ENCODE results near the gene OXCT1.

Gene OXCT1

DNA sequence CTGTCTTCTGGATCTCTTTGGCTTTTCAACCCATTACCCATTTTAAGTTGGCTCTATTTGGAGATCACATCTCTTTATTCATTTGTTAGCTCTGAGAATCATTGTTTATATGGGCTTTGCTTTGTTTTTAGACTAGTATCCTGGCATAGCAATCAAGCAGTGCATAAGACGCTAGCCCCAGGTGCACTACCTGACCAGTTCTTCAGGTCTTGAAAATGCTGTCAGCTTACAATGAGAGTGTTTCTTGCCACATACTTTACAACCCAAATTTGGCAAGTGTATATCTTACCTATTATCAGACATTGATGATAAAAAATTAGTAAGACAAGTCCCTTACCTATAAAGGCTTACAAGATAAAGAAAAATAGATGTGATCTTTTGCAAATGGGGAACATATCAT is 12.2 kb downstream of the OXCT1 start:
- TF ChIP-seq, protein P1, sequence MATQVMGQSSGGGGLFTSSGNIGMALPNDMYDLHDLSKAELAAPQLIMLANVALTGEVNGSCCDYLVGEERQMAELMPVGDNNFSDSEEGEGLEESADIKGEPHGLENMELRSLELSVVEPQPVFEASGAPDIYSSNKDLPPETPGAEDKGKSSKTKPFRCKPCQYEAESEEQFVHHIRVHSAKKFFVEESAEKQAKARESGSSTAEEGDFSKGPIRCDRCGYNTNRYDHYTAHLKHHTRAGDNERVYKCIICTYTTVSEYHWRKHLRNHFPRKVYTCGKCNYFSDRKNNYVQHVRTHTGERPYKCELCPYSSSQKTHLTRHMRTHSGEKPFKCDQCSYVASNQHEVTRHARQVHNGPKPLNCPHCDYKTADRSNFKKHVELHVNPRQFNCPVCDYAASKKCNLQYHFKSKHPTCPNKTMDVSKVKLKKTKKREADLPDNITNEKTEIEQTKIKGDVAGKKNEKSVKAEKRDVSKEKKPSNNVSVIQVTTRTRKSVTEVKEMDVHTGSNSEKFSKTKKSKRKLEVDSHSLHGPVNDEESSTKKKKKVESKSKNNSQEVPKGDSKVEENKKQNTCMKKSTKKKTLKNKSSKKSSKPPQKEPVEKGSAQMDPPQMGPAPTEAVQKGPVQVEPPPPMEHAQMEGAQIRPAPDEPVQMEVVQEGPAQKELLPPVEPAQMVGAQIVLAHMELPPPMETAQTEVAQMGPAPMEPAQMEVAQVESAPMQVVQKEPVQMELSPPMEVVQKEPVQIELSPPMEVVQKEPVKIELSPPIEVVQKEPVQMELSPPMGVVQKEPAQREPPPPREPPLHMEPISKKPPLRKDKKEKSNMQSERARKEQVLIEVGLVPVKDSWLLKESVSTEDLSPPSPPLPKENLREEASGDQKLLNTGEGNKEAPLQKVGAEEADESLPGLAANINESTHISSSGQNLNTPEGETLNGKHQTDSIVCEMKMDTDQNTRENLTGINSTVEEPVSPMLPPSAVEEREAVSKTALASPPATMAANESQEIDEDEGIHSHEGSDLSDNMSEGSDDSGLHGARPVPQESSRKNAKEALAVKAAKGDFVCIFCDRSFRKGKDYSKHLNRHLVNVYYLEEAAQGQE (IDR thresholded peaks at IDR 0.05; ENCODE audit: insufficient read depth in 1 of 2, low read depth in 2 of 2, low read length in 2 of 2), result no peak
- TF ChIP-seq SIN3A (IDR thresholded peaks at IDR 0.05; ENCODE audit: borderline replicate concordance, insufficient read depth, low read length), result no peak
- TF ChIP-seq TAF1 (IDR thresholded peaks at IDR 0.05; ENCODE audit: borderline replicate concordance, insufficient read depth, low read length), result no peak
- TF ChIP-seq FOXP2 (optimal IDR thresholded peaks at IDR 0.05; ENCODE audit: borderline replicate concordance, extremely low read depth, extremely low read length, insufficient read depth), result no peak
- TF ChIP-seq POLR2AphosphoS5 (IDR thresholded peaks at IDR 0.05; ENCODE audit: low read depth, low read length), result no peak

DNA sequence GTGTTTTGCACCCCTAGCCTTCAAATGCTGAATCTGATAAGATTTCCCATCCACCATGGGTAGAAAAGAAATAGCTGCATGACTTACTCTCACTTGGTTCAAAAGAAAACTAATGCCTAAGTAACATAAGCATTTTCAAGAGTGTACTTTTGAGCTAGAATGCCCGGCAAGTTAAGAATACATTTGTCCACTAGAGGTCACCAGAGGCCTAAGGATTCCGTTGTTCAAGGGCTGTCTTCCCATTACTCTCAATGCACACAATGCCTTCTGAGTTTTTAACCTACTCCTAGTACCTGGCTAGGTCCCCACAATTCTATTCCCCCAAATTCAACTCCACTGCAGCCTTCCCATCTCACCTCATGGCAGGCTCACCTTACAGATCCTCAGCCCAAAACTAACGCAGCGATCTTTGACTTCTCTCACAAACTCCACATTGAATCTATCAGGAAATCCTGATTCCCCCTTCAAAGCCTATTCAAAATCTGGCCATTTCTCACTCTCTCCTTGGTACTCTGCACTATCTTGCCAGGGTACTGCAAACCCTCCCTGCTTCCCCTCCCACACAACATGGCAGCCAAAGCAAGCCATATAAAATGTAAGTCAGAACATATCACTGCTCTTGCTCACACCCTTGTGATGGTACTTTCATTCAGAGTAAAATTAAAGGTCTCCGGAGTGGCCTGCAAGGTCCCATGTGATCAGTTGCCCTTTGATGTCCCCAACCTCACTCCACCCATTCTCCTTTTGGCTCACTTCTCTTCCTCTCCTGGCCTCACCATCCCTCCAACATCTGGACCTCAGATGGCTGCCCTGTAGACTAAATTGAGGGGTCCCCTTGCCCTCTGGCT is 13.4 kb downstream of the OXCT1 start:
- TF ChIP-seq POLR2AphosphoS5 (IDR thresholded peaks at IDR 0.05; ENCODE audit: low read depth, low read length), result no peak
- TF ChIP-seq TAF1 (IDR thresholded peaks at IDR 0.05; ENCODE audit: borderline replicate concordance, insufficient read depth, low read length), result no peak
- no peak for TF ChIP-seq SIN3A (IDR thresholded peaks at IDR 0.05; ENCODE audit: borderline replicate concordance, insufficient read depth, low read length)
- TF ChIP-seq, protein P1 (IDR thresholded peaks at IDR 0.05; ENCODE audit: insufficient read depth in 1 of 2, low read depth in 2 of 2, low read length in 2 of 2), result no peak
- no peak for TF ChIP-seq FOXP2 (optimal IDR thresholded peaks at IDR 0.05; ENCODE audit: borderline replicate concordance, extremely low read depth, extremely low read length, insufficient read depth)

DNA sequence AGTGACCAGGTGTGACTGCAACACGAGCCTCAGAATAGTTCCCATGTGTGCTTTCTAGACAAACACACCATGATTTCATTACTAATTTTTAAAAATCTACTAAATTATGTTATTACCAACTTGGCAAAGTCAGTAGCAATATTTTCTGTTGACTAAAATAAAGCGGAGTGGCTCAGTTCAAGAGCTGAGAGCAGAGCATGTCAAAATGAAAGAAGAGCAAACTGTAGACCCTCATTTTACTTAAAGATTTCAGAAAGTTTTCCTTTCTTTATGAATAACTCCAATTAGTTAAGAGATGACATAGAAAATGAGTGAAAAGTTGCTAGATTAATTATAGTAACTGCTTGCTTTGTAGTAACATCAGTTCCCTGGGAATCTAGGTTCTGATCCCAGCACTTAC is 17.9 kb downstream of the OXCT1 start:
- TF ChIP-seq TAF1 (IDR thresholded peaks at IDR 0.05; ENCODE audit: borderline replicate concordance, insufficient read depth, low read length), result no peak
- TF ChIP-seq FOXP2 (optimal IDR thresholded peaks at IDR 0.05; ENCODE audit: borderline replicate concordance, extremely low read depth, extremely low read length, insufficient read depth), result no peak
- TF ChIP-seq POLR2AphosphoS5 (IDR thresholded peaks at IDR 0.05; ENCODE audit: low read depth, low read length), result no peak
- TF ChIP-seq, protein P1 (IDR thresholded peaks at IDR 0.05; ENCODE audit: insufficient read depth in 1 of 2, low read depth in 2 of 2, low read length in 2 of 2), result no peak
- no peak for TF ChIP-seq SIN3A (IDR thresholded peaks at IDR 0.05; ENCODE audit: borderline replicate concordance, insufficient read depth, low read length)

DNA sequence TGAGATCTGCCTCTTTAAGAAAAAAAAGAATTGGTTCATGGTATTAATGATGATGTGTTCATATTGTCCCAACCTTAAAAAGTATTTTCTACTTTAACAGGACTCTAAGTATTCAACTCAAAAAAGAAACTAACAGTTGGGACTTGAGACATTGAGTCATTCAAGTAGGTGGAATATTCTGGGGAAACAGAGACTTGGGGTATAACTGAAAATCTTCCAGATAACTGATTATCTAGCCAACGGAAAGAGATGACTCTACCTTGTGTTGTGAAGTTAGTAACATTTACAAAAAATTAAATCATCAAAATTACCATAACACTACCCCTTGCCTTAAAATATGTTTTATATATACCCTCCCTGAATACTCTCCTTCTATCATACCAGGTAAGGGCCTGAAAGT is 19.1 kb downstream of the OXCT1 start:
- TF ChIP-seq, protein P1 (IDR thresholded peaks at IDR 0.05; ENCODE audit: insufficient read depth in 1 of 2, low read depth in 2 of 2, low read length in 2 of 2), result no peak
- TF ChIP-seq FOXP2 (optimal IDR thresholded peaks at IDR 0.05; ENCODE audit: borderline replicate concordance, extremely low read depth, extremely low read length, insufficient read depth), result no peak
- TF ChIP-seq POLR2AphosphoS5 (IDR thresholded peaks at IDR 0.05; ENCODE audit: low read depth, low read length), result no peak
- TF ChIP-seq TAF1 (IDR thresholded peaks at IDR 0.05; ENCODE audit: borderline replicate concordance, insufficient read depth, low read length), result no peak
- no peak for TF ChIP-seq SIN3A (IDR thresholded peaks at IDR 0.05; ENCODE audit: borderline replicate concordance, insufficient read depth, low read length)

Measured in PFSK-1 (cell line).